Smooth muscle cell (in vitro differentiated cells): Measurements from ENCODE around the gene CAP2. TPM values are rescaled to one million over a fixed set of nuclear protein-coding genes. Genes with fewer than 3 reads are reported as not detected.

ENCODE experiments used
- DNase-seq: peaks from one replicate; lab custom pipeline; 2025; ENCODE audit not compliant: unreplicated experiment; lab: John Stamatoyannopoulos, UW
- H2AFZ ChIP-seq: fragments of 200-600 bp; sonication (generic); 2 replicates; pipeline ENCODE4 v1.6.0; 2016; ENCODE audit warnings: antibody characterized with exemption, low read depth, mild to moderate bottlenecking
- H3F3A ChIP-seq: fragments of 200-600 bp; sonication (generic); 2 replicates; pipeline ENCODE4 v1.6.0; 2017; ENCODE audit warnings: antibody characterized with exemption, low read depth
- H3K27ac ChIP-seq: fragments of 200-600 bp; sonication (generic); 2 replicates; pipeline ENCODE4 v1.5.1; 2016; ENCODE audit warnings: low read depth, mild to moderate bottlenecking
- H3K27me3 ChIP-seq: fragments of 200-600 bp; sonication (generic); 2 replicates; pipeline ENCODE4 v1.6.1; 2016; ENCODE audit warnings: low read depth, mild to moderate bottlenecking
- H3K36me3 ChIP-seq: fragments of 200-600 bp; sonication (generic); 2 replicates; pipeline ENCODE4 v1.5.1; 2016; ENCODE audit warnings: low read depth
- H3K4me1 ChIP-seq: fragments of 200-600 bp; sonication (generic); 2 replicates; pipeline ENCODE4 v1.5.1; 2016; ENCODE audit warnings: low read depth
- H3K4me2 ChIP-seq: fragments of 200-600 bp; sonication (generic); 2 replicates; pipeline ENCODE4 v1.6.0; 2016; ENCODE audit warnings: mild to moderate bottlenecking
- H3K4me3 ChIP-seq: fragments of 200-600 bp; sonication (generic); 2 replicates; pipeline ENCODE4 v1.5.1; 2016; ENCODE audit warnings: mild to moderate bottlenecking
- H3K79me2 ChIP-seq: fragments of 200-600 bp; sonication (generic); 2 replicates; pipeline ENCODE4 v1.6.0; 2016; ENCODE audit warnings: low read depth, mild to moderate bottlenecking
- H3K9ac ChIP-seq: fragments of 200-600 bp; sonication (generic); 2 replicates; pipeline ENCODE4 v1.6.0; 2016; ENCODE audit warnings: low read depth
- H3K9me3 ChIP-seq: fragments of 200-600 bp; sonication (generic); replicated peaks from 2 replicates; pipeline ENCODE4 v1.5.1; 2016; ENCODE audit warnings: low read depth
- H4K20me1 ChIP-seq: fragments of 200-600 bp; sonication (generic); 2 replicates; pipeline ENCODE4 v1.6.0; 2016; ENCODE audit warnings: low read depth
- CTCF ChIP-seq: fragments of 200-600 bp; sonication (generic); IDR thresholded peaks from 2 replicates; pipeline ENCODE4 v1.5.1; 2017; ENCODE audit warnings: borderline replicate concordance, mild to moderate bottlenecking, antibody characterized with exemption; ENCODE audit not compliant: insufficient read depth, poor library complexity, severe bottlenecking
- WGBS: methylation state at CpG from one replicate; pipeline ENCODE4 v1.1.7; 2016; ENCODE audit warnings: low lambda C conversion rate; 5-methylcytosine and 5-hydroxymethylcytosine counted together
- polyA plus RNA-seq: library from polyadenylated mRNA; unstranded; fragments of >200 nt; fragmentation: Nextera tagmentation; extraction: Ambion mirVana; gene quantifications from 2 replicates; pipeline ENCODE4 v1.2.1, GENCODE V29; 2016
- total RNA-seq: library from RNA; depleted of rRNA; stranded (reverse); fragments of >200 nt; gene quantifications from 2 replicates; pipeline ENCODE4 v1.2.3, GENCODE V29; 2014

The CAP2 gene
- total and polyA plus RNA-seq, 2 experiments from 2014 or later, result 19.0 to 27.7 TPM

- H4K20me1 ChIP-seq, result no peaks in the 10 kb centered on the region
- H3K79me2 ChIP-seq, result no peaks in the 10 kb centered on the region
- no peak for DNase-seq
- H3K4me2 ChIP-seq, result no peak overlapping the region
- no peaks in the 10 kb centered on the region for H3K9me3 ChIP-seq
- H3K4me1 ChIP-seq, result no peaks in the 10 kb centered on the region
- TF ChIP-seq CTCF, result no peak
- no peak overlapping the region for H3K4me3 ChIP-seq
- no peak overlapping the region for H3K9ac ChIP-seq
- WGBS, result 84% methylated on average over 3 of the region's 3 CpGs
- H3K27ac ChIP-seq, result no peak overlapping the region
- no peaks in the 10 kb centered on the region for H3K27me3 ChIP-seq
- H3F3A ChIP-seq, result no peaks in the 10 kb centered on the region
- H3K36me3 ChIP-seq, result no peaks in the 10 kb centered on the region
- no peak overlapping the region for H2AFZ ChIP-seq
These were observed 108.0 kb downstream of the CAP2 start for GRCh38 chr6:17501442-17501841.

- Histone ChIP-seq H3K27me3 (no peaks in the 10 kb centered on the region), H4K20me1 (no peaks in the 10 kb centered on the region), H3K27ac (no peak overlapping the region), H3F3A (no peaks in the 10 kb centered on the region), H3K4me2 (no peak overlapping the region), H3K79me2 (no peaks in the 10 kb centered on the region), H3K9ac (no peak overlapping the region), H2AFZ (no peak overlapping the region), H3K9me3 (no peaks in the 10 kb centered on the region), H3K36me3 (no peaks in the 10 kb centered on the region), H3K4me3 (no peak overlapping the region), H3K4me1 (no peaks in the 10 kb centered on the region)
- no peak for TF ChIP-seq CTCF
- 93% methylated on average over 3 of the region's 3 CpGs for whole genome bisulfite sequencing
- no peak for DNase-seq
These were observed 108.7 kb downstream of the CAP2 start for GRCh38 chr6:17501982-17502704.

GRCh38 chr6:17503051-17503450 lies 109.7 kb downstream of the CAP2 start:
- DNase-seq, result no peak
- no peaks in the 10 kb centered on the region for H3K4me1 ChIP-seq
- no peak overlapping the region for H3K9ac ChIP-seq
- no peak overlapping the region for H3K4me3 ChIP-seq
- no peak for TF ChIP-seq CTCF
- H2AFZ ChIP-seq, result no peak overlapping the region
- no peaks in the 10 kb centered on the region for H3K9me3 ChIP-seq
- H3K36me3 ChIP-seq, result no peaks in the 10 kb centered on the region
- WGBS, result 96% methylated on average over 7 of the region's 7 CpGs
- no peak overlapping the region for H3K27ac ChIP-seq
- no peaks in the 10 kb centered on the region for H3F3A ChIP-seq
- no peak overlapping the region for H3K4me2 ChIP-seq
- H4K20me1 ChIP-seq, result no peaks in the 10 kb centered on the region
- H3K27me3 ChIP-seq, result no peaks in the 10 kb centered on the region
- no peaks in the 10 kb centered on the region for H3K79me2 ChIP-seq

GRCh38 chr6:17504005-17504404 lies 110.6 kb downstream of the CAP2 start:
- no peak for DNase-seq
- Histone ChIP-seq H3K27me3 (no peaks in the 10 kb centered on the region), H3K4me1 (no peaks in the 10 kb centered on the region), H3K79me2 (no peaks in the 10 kb centered on the region), H3K36me3 (no peaks in the 10 kb centered on the region), H4K20me1 (no peaks in the 10 kb centered on the region), H3F3A (no peaks in the 10 kb centered on the region), H3K9me3 (no peaks in the 10 kb centered on the region), H3K27ac (no peak overlapping the region), H3K4me3 (no peak overlapping the region), H3K4me2 (no peak overlapping the region), H3K9ac (no peak overlapping the region), H2AFZ (no peak overlapping the region)
- no peak for TF ChIP-seq CTCF
- WGBS, result 100% methylated on average over 1 of the region's 1 CpG
